Cerebellar nuclear complex (tissue), 1 donor: ENCODE measurements around the gene LARP1B.
"Not testable (repeated sequence)": the region's sequence is repeated elsewhere in the genome, so short reads cannot be mapped to it uniquely, and the experiment has no call there.

Experiments
- DNase-seq, 2 experiments: peaks; one replicate each; lab custom pipeline; 2025; lab: John Stamatoyannopoulos, UW

The LARP1B gene

GRCh38 chr4:128060699-128061565 lies at the start of gene LARP1B:
Gene LARP1B, plus strand, starts transcription at chr4:128061312. Its CDS starts 13,640 bp downstream, at chr4:128074952.
- peak in 1 of 2 experiments; percentile 44 for DNase-seq

GRCh38 chr4:128025319-128025718 lies 35.8 kb upstream of the LARP1B start:
- DNase-seq: no peak

GRCh38 chr4:128029907-128030306 lies 31.2 kb upstream of the LARP1B start:
- DNase-seq: no peak

DNA sequence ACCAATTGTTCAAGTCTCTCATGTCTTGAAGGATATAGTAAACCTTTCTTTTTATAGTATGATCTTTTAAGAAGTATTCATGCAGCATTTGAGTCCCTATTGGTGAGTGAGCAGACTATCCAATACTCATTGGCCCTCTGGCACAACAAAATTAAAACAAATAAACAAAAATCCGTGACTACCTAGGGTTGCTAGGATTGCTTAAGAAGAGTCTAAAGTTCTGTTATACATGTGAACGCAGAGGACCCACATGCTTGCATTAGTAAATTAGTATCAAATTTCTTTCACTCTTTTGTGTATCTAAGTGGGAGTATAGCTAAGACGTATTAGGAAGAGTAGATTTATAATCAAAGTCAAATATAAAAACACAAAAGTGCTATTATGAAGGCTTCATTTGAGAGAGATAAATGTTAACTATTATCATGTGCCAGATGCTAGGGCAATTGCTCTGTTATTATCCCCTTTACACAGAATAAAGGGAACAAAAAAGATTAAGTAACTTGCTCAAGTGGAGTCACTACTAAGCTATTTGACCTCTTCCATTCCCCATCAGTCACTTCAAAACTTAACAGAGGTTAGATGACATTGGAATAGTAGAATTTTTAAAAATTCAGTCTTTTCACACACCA lies 29.2 kb upstream of the LARP1B start:
- DNase-seq: no peak

DNA sequence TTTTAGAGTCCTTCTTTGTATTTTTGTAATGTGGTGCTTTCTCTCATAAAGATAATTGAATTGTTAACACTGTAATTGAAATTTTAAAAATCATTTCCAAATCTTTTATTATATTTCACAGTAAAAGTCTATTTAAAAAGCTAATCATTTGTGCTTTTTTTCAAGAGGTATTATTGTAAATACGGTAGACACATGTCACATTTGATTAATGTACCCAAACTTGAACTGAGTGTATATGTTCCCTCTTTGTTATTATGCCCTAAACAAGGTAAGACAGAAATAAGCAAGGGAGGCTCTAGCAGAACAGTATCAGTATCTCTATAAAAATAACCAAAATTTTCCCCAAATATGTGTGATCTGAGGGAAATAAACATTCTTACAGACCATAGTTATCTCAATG lies 21.5 kb upstream of the LARP1B start:
- no peak for DNase-seq

- DNase-seq: not testable (repeated sequence)
Measured at GRCh38 chr4:128047019-128047418, 14.1 kb upstream of the LARP1B start.

- DNase-seq: not testable (repeated sequence)
Measured at GRCh38 chr4:128047514-128047913, 13.6 kb upstream of the LARP1B start.

- DNase-seq: not testable (repeated sequence)
Measured at GRCh38 chr4:128051229-128051628, 9.9 kb upstream of the LARP1B start.

GRCh38 chr4:128054907-128055306 lies 6.2 kb upstream of the LARP1B start:
- not testable (repeated sequence) for DNase-seq

DNA sequence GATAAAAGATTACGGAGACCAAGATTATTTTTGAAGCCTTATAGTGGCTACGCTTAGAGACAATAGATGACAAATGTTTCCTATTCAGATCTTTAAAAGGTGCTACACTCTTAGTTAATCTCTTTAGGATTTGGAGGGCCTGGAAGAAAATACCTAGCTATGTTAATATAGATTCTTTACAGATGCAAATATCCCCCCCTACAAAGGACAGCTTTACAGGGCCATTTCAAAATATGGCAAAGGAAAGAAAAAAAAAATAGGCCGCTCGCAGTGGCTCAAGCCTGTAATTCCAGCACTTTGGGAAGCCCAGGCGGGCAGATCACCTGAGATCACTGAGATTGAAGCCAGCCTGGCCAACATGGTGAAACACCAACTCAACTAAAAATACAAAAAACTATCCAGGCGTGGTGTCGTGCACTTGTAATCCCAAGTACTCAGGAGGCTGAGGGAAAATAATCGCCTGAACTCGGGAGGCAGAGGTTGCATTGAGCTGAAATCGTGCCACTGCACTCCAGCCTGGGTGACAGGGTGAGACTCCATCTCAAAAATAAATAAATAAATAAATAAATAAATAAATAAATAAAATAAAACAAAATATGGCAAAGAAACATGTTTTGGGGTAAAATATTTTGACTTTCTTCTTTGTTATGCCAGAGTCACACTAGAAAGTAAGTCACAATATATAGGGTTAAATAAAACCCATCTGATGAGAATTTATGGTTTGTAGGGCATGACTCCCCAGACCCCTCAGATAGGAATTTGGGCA lies 5.5 kb upstream of the LARP1B start:
- DNase-seq: not testable (repeated sequence)

DNA sequence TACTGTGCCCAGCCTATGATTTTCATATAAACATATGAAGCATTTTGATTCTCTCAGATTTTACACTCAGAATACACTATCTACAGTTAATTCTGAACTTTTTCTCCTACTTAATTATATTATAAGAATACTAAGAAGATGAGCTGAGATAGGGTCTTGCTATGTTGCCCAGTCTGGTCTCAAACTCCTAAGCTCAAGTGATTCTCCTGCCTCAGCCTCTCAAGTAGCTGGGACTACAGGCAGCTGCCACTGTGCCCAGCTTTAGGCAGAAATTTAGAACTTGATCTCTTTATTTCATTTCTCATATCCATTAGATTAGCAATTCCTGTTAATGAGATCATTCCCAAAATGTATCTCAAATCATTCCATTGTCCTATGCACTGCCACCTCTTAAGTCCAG lies 4.7 kb upstream of the LARP1B start:
- no peak for DNase-seq

- DNase-seq: no peak
Measured at GRCh38 chr4:128060121-128060698, 902 bp upstream of the LARP1B start.

DNA sequence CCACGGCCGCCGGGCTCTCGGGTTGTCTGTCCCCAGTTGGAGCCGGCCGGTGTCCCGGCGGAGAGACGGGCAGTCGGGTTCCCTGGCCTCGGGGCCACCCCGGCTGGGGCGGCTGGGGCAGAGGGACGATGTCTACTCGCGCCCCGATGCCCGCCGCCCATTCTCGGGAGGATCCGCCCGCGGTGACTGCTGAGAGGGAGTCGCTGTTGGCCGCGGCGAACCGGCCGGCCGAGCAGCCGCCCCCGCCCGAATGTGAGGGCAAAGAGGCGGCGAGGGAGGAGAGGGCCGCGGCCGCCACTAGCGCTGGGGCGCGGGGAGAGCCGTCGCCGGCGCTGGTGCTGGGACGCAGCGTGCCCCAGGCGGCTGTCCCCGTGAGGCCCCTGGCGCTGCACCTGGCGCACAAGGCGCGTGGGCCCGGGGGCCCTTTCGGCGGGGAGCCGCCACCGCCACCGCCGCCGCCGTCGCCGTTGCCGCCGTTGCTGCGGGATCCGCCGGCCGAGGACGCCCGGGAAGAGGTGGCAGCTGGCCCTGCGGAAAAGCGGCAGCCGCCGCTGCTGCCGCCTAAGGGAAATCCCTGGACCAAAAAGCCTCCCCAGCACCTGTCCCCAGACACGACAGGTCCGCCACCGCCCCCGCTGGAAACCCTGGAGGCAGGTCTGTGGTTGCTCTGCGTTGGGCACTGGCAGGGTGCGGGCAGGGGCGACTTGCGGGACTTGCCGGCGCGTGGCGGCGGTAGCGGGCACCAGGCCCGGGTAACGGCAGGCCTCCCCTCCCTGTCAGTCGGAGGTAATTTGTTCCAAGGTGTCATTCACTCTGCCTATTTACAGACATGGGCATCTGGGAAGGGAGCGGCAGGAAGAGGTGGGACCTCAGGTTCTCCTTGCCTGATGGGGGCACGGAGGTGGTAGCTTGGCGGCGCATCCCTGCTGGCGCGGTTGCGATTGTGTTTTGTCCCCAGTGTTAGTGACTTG lies 739 bp downstream of the LARP1B start:
- DNase-seq: peak in 1 of 2 experiments; percentile 11

DNA sequence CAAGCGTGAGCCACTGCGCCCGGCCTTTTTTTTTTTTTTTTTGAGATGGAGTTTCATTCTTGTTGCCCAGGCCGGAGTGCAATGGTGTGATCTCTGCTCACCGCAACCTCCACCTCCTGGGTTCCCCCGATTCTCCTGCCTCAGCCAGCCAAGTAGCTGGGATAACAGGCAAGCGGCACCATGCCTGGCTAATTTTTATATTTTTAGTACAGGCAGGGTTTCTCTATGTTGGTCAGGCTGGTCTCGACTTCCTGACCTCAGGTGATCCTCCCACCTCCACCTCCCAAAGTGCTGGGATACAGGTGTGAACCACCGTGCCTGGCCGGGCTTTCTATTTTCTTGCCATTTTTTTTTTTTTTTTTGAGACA lies 5.3 kb downstream of the LARP1B start:
- not testable (repeated sequence) for DNase-seq

DNA sequence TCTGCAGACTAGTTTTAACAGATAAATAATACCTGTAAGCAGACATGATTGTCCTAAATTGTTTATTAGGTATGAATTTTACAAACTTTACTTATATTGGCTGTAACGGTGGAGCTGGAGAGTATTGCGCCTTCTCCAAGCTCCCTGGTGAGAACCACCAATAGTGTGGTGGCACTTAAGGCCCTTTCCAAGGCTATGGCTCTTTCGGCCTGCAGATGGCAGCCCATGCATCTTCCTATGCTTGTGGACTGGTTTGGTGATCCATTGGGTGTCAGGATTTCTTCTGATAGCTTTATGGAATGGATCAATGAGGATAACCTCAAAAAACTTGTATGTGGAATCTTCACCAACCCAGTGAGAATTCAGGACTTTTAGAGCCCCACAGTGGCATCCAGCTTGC lies 7.8 kb downstream of the LARP1B start:
- DNase-seq: no peak

DNA sequence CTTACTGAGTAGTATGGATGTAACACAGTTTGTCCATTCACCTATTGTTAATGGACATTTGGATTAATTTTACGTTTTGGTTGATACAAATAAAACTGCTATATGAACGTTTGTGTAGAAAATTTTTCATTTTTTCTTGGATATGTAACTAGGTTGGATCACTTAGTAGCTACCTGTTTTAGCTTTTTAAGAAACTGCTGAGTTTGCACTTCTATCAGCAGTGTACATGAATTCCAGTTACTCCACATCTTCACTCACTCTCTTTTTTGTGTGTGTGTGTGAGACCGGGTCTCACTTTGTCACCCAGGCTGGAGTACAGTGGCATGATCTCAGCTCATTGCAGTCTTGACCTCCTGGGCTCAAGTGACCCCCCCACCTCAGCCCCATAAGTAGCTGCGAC lies 15.4 kb downstream of the LARP1B start:
- no peak for DNase-seq

DNA sequence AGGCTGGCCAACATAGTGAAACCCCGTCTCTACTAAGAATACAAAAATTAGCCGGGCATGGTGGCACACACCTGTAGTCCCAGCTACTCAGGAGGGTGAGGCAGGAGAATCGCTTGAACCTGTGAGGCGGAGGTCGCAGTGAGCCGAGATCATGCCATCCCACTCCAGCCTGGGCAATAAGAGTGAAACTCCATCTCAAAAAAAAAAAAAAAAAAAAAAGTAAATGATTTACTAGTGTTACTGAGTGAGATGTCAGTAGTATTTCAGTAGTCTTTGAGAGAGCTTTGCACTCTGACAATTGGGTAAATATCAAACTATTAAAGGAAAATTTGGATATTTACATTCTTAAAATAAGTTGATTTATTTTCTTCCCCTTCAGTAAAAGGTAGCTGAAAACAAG lies 34.2 kb downstream of the LARP1B start:
- DNase-seq: not testable (repeated sequence)

DNA sequence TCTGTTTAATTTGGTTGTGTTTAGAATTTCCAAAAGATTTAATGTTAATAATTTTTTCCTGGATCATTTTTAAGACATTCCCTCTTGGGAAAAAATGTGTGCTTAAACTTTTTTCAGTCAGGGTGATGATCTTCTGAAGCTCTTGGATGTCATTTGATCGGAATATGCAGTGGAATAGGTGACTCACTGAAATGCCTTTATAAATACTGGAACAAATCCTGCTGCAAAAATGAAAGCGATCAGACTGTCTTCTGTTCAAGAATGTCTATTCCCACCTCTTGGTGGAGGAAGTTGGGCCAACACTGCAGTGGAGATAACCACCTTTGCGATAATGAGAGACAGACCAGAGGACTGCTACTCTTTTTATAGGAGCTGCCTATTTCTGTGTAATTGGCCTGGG lies 46.7 kb downstream of the LARP1B start:
- no peak for DNase-seq

GRCh38 chr4:128123036-128123435 lies 61.9 kb downstream of the LARP1B start:
- no peak for DNase-seq

GRCh38 chr4:128130621-128131020 lies 69.5 kb downstream of the LARP1B start:
- DNase-seq: no peak

DNA sequence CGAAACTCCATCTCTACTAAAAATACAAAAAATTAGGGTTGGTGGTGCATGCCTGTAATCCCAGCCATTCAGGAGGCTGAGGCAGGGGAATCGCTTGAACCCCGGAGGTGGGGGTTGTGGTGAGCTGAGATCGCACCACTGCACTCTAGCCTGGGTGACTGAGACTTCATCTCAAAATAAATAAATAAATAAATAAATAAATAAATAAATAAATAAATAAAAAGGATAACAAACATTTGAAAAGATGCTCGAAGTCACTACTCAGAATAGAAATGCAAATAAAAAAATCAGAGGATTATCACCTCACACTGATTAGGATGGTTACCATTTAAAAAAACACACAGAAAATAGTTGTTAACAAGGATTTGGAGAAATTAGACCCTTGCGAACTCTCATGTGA lies 73.8 kb downstream of the LARP1B start:
- no peak for DNase-seq
